GM10248 (cell line): Measurements from ENCODE around the gene MACROD1.

Experiments used
- CTCF ChIA-PET: fragments of 300-600 bp; sonication (Branson Sonifier 250); formaldehyde crosslinking; extraction: SDS; loops from one replicate; lab custom pipeline; 2021; ENCODE audit warnings: antibody characterized with exemption; lab: Yijun Ruan, JAX
- POLR2A ChIA-PET: fragments of 350-650 bp; sonication (Branson Sonifier 250); formaldehyde crosslinking; extraction: SDS; loops from one replicate; lab custom pipeline; 2020; ENCODE audit warnings: antibody characterized with exemption; lab: Yijun Ruan, JAX
- DNase-seq: peaks from one replicate; pipeline ENCODE4 v3.0.0; 2012; ENCODE audit errors: extremely low spot score
- CTCF ChIP-seq: IDR thresholded peaks from 2 replicates; pipeline ENCODE4 v1.5.1; 2012; ENCODE audit warnings: mild to moderate bottlenecking, low read depth; ENCODE audit errors: extremely low read depth, missing control alignments, control extremely low read depth

The MACROD1 gene

GRCh38 chr11:64092111-64092760, 73.7 kb downstream of the MACROD1 start:
- DNase-seq: no peak
- CTCF ChIA-PET: no interaction called here
- POLR2A ChIA-PET: no interaction called here
- no peak for TF ChIP-seq CTCF

- DNase-seq: no peak
- no peak for TF ChIP-seq CTCF
- ChIA-PET CTCF (no interaction called here), POLR2A (no interaction called here)
Measured at GRCh38 chr11:64090806-64091516, 75.0 kb downstream of the MACROD1 start.

GRCh38 chr11:64089915-64090805, 75.8 kb downstream of the MACROD1 start:
- DNase-seq: no peak
- TF ChIP-seq CTCF: no peak
- CTCF ChIA-PET: no interaction called here
- POLR2A ChIA-PET: no interaction called here

GRCh38 chr11:64089493-64089892, 76.4 kb downstream of the MACROD1 start:
- no peak for TF ChIP-seq CTCF
- POLR2A ChIA-PET: no interaction called here
- no peak for DNase-seq
- CTCF ChIA-PET: no interaction called here

GRCh38 chr11:64089027-64089360, 76.9 kb downstream of the MACROD1 start:
- ChIA-PET CTCF (no interaction called here), POLR2A (no interaction called here)
- no peak for DNase-seq
- no peak for TF ChIP-seq CTCF

- ChIA-PET POLR2A (no interaction called here), CTCF (no interaction called here)
- TF ChIP-seq CTCF: peak; percentile 5
- no peak for DNase-seq
Measured at GRCh38 chr11:64088162-64089026, 77.5 kb downstream of the MACROD1 start.
